RWPE2 (cell line): ENCODE data around the gene RTN4R.

Experiments used
- ATAC-seq: fragments of 200-7000 bp; cut with Tn5 transposase; 3 replicates; pipeline ENCODE4 v1.9.1; 2021; ENCODE audit warnings: low read depth
- DNase-seq: peaks from one replicate; pipeline ENCODE4 v3.0.0-alpha.2; 2020; ENCODE audit warnings: low spot score
- H3K27ac ChIP-seq: fragments of 450-650 bp; 2 replicates; pipeline ENCODE4 v1.5.1; 2017; ENCODE audit warnings: mild to moderate bottlenecking; ENCODE audit not compliant: poor library complexity, severe bottlenecking
- H3K27me3 ChIP-seq: fragments of 250-450 bp; sonication (Bioruptor Pico); 2 replicates; pipeline ENCODE4 v1.5.1; 2021; ENCODE audit warnings: mild to moderate bottlenecking, moderate library complexity; ENCODE audit not compliant: insufficient read depth, poor library complexity, severe bottlenecking
- H3K36me3 ChIP-seq: fragments of 250-450 bp; sonication (Bioruptor Pico); 2 replicates; pipeline ENCODE4 v1.5.1; 2020; ENCODE audit warnings: low read depth, mild to moderate bottlenecking, moderate library complexity
- H3K4me1 ChIP-seq: fragments of 250-450 bp; sonication (Bioruptor Pico); 2 replicates; pipeline ENCODE4 v1.5.1; 2021; ENCODE audit warnings: mild to moderate bottlenecking, moderate library complexity; ENCODE audit not compliant: insufficient read depth, poor library complexity, severe bottlenecking
- H3K4me3 ChIP-seq: fragments of 250-450 bp; sonication (Bioruptor Pico); 2 replicates; pipeline ENCODE4 v1.5.1; 2021; ENCODE audit warnings: mild to moderate bottlenecking, moderate library complexity; ENCODE audit not compliant: severe bottlenecking
- H3K9me3 ChIP-seq: fragments of 250-450 bp; sonication (Bioruptor Pico); 2 replicates; pipeline ENCODE4 v1.5.1; 2021; ENCODE audit warnings: mild to moderate bottlenecking, moderate library complexity; ENCODE audit not compliant: severe bottlenecking
- CTCF ChIP-seq: fragments of 450-650 bp; IDR thresholded peaks from one replicate; pipeline ENCODE4 v1.5.1; 2017; ENCODE audit warnings: mild to moderate bottlenecking, moderate library complexity; ENCODE audit not compliant: poor library complexity, severe bottlenecking

RTN4R gene

GRCh38 chr22:20216863-20217499 lies 51.1 kb downstream of the RTN4R start:
- Histone ChIP-seq H3K9me3 (peaks cover 2% of the 10 kb centered on the region), H3K4me1 (peaks cover 4% of the 10 kb centered on the region), H3K27me3 (no peaks in the 10 kb centered on the region), H3K27ac (no peak overlapping the region), H3K4me3 (no peak overlapping the region), H3K36me3 (no peaks in the 10 kb centered on the region)
- DNase-seq, result no peak
- no peak for TF ChIP-seq CTCF
- peak; percentile 49 for ATAC-seq

- ATAC-seq (no peak), DNase-seq (no peak)
- Histone ChIP-seq H3K4me1 (peaks cover 4% of the 10 kb centered on the region), H3K4me3 (no peak overlapping the region), H3K27ac (no peak overlapping the region), H3K27me3 (no peaks in the 10 kb centered on the region), H3K36me3 (no peaks in the 10 kb centered on the region), H3K9me3 (peaks cover 2% of the 10 kb centered on the region)
- no peak for TF ChIP-seq CTCF
Measured at GRCh38 chr22:20215742-20216141, 52.4 kb downstream of the RTN4R start.

- Histone ChIP-seq H3K4me1 (peaks cover 4% of the 10 kb centered on the region), H3K9me3 (peaks cover 2% of the 10 kb centered on the region), H3K27me3 (no peaks in the 10 kb centered on the region), H3K4me3 (no peak overlapping the region), H3K36me3 (no peaks in the 10 kb centered on the region), H3K27ac (no peak overlapping the region)
- DNase-seq, result no peak
- ATAC-seq, result no peak
- TF ChIP-seq CTCF, result no peak
Measured at GRCh38 chr22:20214853-20215252, 53.3 kb downstream of the RTN4R start.

- H3K4me3 ChIP-seq, result no peak overlapping the region
- H3K4me1 ChIP-seq, result peaks cover 4% of the 10 kb centered on the region
- H3K36me3 ChIP-seq, result no peaks in the 10 kb centered on the region
- TF ChIP-seq CTCF, result no peak
- no peak overlapping the region for H3K27ac ChIP-seq
- DNase-seq (no peak), ATAC-seq (no peak)
- H3K9me3 ChIP-seq, result no peaks in the 10 kb centered on the region
- no peaks in the 10 kb centered on the region for H3K27me3 ChIP-seq
Measured at GRCh38 chr22:20213833-20214708, 54.0 kb downstream of the RTN4R start.
